Activated CD4-positive, alpha-beta T cell treated with anti-CD3 and anti-CD28 coated beads for 24 hours (primary cell): ENCODE measurements around the gene MRPL27.
"Not testable (repeated sequence)": the region's sequence is repeated elsewhere in the genome, so short reads cannot be mapped to it uniquely, and the experiment has no call there.

Experiments used
- DNase-seq, 2 donors: peaks; one replicate each; pipeline ENCODE4 v3.0.0-alpha.2; 2020; ENCODE audit warnings: low read depth in 2 of 2

MRPL27 gene

GRCh38 chr17:50372758-50373556, at the start of gene MRPL27, which contains the start of gene EME1:
MRPL27 (minus strand) TSS chr17:50373184; CDS start chr17:50373170, 14 bp downstream.
EME1 (plus strand) TSS chr17:50373229; CDS start chr17:50375209, 1,980 bp downstream.
- peak; percentile 69 to 73 for DNase-seq

- DNase-seq: no peak
Observed at GRCh38 chr17:50422738-50423137, 49.8 kb upstream of the MRPL27 start.

GRCh38 chr17:50421308-50422051, 48.5 kb upstream of the MRPL27 start:
- no peak for DNase-seq

- no peak for DNase-seq
Observed at GRCh38 chr17:50420419-50421112, 47.6 kb upstream of the MRPL27 start.

GRCh38 chr17:50419577-50419976, 46.6 kb upstream of the MRPL27 start:
- DNase-seq: not testable (repeated sequence)

- DNase-seq: no peak
Observed at GRCh38 chr17:50414808-50415207, 41.8 kb upstream of the MRPL27 start.

GRCh38 chr17:50412188-50412732, 39.3 kb upstream of the MRPL27 start:
- no peak for DNase-seq

GRCh38 chr17:50407921-50408320, 34.9 kb upstream of the MRPL27 start:
- DNase-seq: no peak

- no peak for DNase-seq
Observed at GRCh38 chr17:50406578-50406977, 33.6 kb upstream of the MRPL27 start.

- DNase-seq: not testable (repeated sequence)
Observed at GRCh38 chr17:50405351-50405750, 32.4 kb upstream of the MRPL27 start.

- DNase-seq: not testable (repeated sequence)
Observed at GRCh38 chr17:50399591-50399990, 26.6 kb upstream of the MRPL27 start.

GRCh38 chr17:50398672-50399071, 25.7 kb upstream of the MRPL27 start:
- not testable (repeated sequence) for DNase-seq

- no peak for DNase-seq
Observed at GRCh38 chr17:50397919-50398285, 24.9 kb upstream of the MRPL27 start.

- DNase-seq: peak; percentile 87 to 88
Observed at GRCh38 chr17:50397111-50397918, 24.3 kb upstream of the MRPL27 start, which contains the start of gene LRRC59. LRRC59 (minus strand) TSS chr17:50397523; CDS start chr17:50397317, 206 bp downstream.

GRCh38 chr17:50396261-50397110, 23.5 kb upstream of the MRPL27 start:
- no peak for DNase-seq

GRCh38 chr17:50394711-50395110, 21.7 kb upstream of the MRPL27 start:
- DNase-seq: no peak

- no peak for DNase-seq
Observed at GRCh38 chr17:50393700-50394099, 20.7 kb upstream of the MRPL27 start.

GRCh38 chr17:50392621-50393020, 19.6 kb upstream of the MRPL27 start:
- no peak for DNase-seq

- no peak for DNase-seq
Observed at GRCh38 chr17:50389534-50389933, 16.6 kb upstream of the MRPL27 start.

GRCh38 chr17:50388728-50389127, 15.7 kb upstream of the MRPL27 start:
- DNase-seq: no peak
